Measurements from ENCODE around the gene SLC45A1.

- TF ChIP-seq, protein P1, sequence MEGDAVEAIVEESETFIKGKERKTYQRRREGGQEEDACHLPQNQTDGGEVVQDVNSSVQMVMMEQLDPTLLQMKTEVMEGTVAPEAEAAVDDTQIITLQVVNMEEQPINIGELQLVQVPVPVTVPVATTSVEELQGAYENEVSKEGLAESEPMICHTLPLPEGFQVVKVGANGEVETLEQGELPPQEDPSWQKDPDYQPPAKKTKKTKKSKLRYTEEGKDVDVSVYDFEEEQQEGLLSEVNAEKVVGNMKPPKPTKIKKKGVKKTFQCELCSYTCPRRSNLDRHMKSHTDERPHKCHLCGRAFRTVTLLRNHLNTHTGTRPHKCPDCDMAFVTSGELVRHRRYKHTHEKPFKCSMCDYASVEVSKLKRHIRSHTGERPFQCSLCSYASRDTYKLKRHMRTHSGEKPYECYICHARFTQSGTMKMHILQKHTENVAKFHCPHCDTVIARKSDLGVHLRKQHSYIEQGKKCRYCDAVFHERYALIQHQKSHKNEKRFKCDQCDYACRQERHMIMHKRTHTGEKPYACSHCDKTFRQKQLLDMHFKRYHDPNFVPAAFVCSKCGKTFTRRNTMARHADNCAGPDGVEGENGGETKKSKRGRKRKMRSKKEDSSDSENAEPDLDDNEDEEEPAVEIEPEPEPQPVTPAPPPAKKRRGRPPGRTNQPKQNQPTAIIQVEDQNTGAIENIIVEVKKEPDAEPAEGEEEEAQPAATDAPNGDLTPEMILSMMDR (conservative IDR thresholded peaks at IDR 0.05), result no peak
- no peak for TF ChIP-seq EZH2 (IDR thresholded peaks at IDR 0.05; ENCODE audit: low read depth)
These were observed 33.8 kb upstream of the SLC45A1 start for GRCh38 chr1:8284127-8284526.

All from PC-9 (cell line).